Epithelial cell of proximal tubule (primary cell): Measurements from ENCODE around the gene ITGA4. TPM values are rescaled to one million over a fixed set of nuclear protein-coding genes. Genes with fewer than 3 reads are reported as not detected.

Source experiments
- DNase-seq: peaks from one replicate; pipeline ENCODE4 v3.0.0-alpha.2; 2011; ENCODE audit warnings: low read depth
- H3K4me3 ChIP-seq: 2 replicates; pipeline ENCODE4 v1.5.1; 2011; ENCODE audit warnings: low read depth, mild to moderate bottlenecking, low read length
- total RNA-seq: library from RNA; depleted of rRNA; stranded (reverse); fragments of >200 nt; gene quantifications from 2 replicates; pipeline ENCODE4 v1.2.3, GENCODE V29; 2015
- TF ChIP-seq, protein P1 (sequence below): conservative IDR thresholded peaks from 2 replicates; pipeline ENCODE4 v1.5.1; 2012; ENCODE audit warnings: low read depth, mild to moderate bottlenecking, low read length

Gene ITGA4
- total RNA-seq, 1 donor from 2014 or later: 22.5 TPM

DNA sequence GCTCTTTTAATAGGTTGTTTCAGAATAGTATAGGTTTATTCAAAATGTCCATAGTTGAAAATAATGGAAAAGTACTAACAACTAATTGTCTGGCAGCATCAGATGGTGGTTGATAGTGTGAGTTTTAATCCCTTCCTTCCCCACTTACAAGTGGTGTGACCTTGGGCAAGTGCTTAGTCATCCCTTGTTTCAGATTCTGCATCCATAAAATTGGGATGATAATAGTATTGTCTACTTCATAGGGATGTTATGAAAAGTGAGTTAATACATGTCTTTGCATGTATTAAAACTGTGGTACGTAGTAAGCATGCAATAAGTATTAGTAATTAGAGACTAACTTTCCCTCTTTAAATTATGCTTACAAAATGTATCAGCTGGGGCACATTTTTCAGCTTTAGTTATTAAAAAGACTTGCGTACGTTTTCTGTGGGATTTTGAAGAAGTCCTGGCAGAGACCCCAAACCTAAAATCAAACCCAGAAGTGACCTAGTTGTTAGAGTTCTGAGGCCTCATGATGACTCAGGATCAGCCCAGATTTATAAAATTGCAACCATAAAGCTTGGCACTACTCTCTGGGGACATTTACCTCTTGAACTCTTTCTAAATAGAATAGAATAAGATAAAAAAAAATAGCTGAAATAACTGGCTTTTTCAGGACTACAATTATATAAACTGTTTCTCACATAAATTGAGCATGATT, 8.6 kb downstream of the ITGA4 start:
- no peak overlapping the region for H3K4me3 ChIP-seq
- DNase-seq: no peak
- TF ChIP-seq, protein P1, sequence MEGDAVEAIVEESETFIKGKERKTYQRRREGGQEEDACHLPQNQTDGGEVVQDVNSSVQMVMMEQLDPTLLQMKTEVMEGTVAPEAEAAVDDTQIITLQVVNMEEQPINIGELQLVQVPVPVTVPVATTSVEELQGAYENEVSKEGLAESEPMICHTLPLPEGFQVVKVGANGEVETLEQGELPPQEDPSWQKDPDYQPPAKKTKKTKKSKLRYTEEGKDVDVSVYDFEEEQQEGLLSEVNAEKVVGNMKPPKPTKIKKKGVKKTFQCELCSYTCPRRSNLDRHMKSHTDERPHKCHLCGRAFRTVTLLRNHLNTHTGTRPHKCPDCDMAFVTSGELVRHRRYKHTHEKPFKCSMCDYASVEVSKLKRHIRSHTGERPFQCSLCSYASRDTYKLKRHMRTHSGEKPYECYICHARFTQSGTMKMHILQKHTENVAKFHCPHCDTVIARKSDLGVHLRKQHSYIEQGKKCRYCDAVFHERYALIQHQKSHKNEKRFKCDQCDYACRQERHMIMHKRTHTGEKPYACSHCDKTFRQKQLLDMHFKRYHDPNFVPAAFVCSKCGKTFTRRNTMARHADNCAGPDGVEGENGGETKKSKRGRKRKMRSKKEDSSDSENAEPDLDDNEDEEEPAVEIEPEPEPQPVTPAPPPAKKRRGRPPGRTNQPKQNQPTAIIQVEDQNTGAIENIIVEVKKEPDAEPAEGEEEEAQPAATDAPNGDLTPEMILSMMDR: no peak

DNA sequence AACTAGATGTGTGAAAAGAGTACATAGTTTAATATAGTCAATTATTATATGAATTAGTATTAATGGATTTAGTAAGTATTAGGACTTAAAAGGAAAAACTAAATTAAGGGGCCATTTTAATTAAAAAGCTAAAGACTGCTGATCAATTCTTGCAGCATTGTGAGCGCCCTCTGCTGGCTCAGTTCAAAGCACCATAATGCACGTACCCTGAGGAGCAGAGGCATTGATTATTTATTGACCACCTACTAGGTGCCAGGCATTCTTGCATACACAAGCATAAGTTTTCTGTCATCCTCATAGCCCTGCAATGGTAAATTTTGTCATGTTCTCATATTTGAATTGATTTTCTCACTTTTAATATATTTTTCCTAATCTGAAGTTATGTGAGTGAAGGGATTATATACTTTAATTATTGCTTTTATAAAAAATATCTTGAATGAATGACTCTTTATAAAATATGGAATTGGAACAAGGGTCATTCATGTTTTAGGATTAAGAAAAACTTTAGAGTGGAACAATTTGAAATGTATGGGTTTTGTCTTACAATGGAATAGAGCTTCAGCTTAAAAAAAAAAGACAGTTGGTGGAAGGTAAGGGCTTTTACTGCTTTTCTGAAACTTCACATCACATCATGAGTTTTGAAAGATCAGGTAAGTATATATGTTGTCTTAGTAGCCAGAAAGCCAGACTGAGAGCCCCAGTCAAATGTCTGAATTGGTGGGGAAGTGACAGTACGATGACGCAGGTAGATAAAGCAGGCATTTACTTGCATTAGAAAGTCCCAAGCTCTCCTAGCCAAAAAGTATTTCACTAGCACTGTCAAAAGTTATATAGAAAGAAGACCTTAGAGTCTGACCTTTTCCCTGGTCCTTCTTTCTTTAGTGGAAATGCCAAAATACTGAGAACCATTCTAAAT, 9.7 kb downstream of the ITGA4 start:
- DNase-seq: no peak
- H3K4me3 ChIP-seq: no peak overlapping the region
- TF ChIP-seq, protein P1: peak; percentile 92

DNA sequence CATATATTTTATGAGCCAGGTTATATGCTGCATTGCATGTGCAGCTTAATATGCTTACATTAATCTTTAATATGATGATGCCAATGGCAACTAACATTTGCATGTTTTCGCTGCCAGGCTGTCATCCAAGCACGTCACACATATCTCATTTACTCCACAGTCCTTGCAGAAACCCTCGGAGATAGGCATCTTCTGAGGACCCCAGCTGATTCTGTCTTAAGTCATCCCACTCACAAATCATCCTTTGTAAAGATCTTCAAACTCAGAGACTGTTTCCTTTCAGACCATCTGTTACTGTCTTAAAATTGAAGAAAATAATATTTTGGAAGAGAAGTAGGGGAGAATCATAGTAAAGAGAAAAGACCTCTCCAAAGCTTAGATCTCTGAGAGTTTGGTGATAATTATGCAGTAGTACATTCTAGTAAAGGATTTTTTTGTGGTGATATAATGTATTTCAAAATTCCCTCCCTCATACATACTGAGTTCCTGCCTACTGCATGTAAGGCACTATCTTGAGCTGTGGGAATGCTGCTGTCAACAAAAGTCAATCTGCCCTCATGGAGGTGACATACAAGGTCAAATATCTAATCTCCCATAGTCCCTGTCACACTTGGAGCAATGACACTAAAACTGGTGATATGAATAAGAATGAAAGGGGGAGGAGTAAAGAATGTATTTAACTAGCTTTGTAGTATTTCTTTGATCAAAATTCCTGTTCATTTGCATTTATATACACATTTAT, 11.0 kb downstream of the ITGA4 start:
- no peak overlapping the region for H3K4me3 ChIP-seq
- TF ChIP-seq, protein P1: no peak
- no peak for DNase-seq

DNA sequence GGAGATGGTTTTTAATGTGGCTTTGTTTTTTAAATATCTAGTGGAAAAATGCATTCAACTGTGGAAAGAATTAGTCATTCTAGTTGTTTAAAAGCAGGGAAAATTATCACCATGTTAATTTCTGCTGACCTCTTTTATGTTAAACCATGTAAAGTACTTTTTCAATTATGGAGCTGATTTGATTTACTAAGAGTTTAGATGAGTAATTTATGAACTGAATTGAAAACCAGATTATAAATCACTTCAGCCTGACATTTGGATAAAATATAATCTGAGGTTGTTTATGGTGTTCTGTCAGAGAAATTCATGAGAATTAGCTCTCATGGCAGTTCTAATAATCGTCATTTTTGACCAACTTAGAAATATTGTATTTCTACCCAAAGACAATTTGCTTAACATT, 11.6 kb downstream of the ITGA4 start:
- H3K4me3 ChIP-seq: no peak overlapping the region
- TF ChIP-seq, protein P1: no peak
- no peak for DNase-seq

DNA sequence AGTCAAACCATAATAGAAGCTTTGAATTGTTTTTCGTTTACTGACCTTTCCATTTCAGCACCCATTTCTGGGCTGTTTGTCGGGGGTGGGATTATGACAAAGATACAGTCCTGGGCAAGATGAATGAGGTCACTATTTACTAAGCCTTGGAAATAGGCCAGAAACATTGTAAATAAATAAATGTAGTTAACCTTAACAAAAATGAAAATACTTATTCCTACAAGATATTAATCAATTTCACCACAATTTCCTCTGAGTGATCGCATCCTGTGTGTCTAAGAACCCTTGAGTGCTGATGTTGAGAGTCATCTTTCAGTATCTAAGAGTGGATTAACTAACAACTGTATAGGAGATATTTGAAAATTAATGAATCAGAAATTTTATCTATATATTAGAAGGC, 14.0 kb downstream of the ITGA4 start:
- H3K4me3 ChIP-seq: no peak overlapping the region
- TF ChIP-seq, protein P1: no peak
- no peak for DNase-seq

DNA sequence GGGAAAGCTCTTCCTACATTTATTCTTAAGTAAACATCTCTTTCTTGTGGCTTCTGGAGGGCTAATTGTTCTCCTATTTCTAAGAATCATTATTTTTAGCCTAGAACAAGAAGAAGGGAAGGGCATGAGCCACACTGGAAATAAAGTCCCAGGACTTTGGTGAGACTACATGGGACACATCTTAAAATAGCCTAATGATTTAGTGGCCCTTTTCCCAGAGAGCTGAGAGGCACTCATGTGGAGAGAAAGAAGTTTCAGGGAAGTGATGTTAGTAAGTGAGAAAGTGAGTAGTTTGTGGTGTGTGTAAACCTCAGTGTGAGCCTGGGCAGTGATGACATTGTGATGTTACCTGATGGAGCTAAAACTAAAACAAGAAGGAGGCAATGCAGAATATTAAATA, 14.6 kb downstream of the ITGA4 start:
- H3K4me3 ChIP-seq: no peak overlapping the region
- TF ChIP-seq, protein P1: no peak
- peak; percentile 39 for DNase-seq
